ENCODE measurements around the gene PSORS1C1.

Gene PSORS1C1

GRCh38 chr6:31075528-31075927, 39.1 kb upstream of the PSORS1C1 start:
- DNase-seq (ENCODE audit: low spot score) = no peak
- CTCF ChIA-PET = no interaction called here
- H3K27ac ChIP-seq = peak overlapping the region; percentile 43
- TF ChIP-seq CTCF (conservative IDR thresholded peaks at IDR 0.05; ENCODE audit: low read depth) = no peak
- POLR2A ChIA-PET (ENCODE audit: low non-redundant PET) = interaction anchor here (0.6 kb wide), 1 partner anchor 160 kb away, joined by 3 read pairs; no protein-coding TSS in a partner anchor

- ChIA-PET CTCF (no interaction called here), POLR2A (ENCODE audit: low non-redundant PET) (no interaction called here)
- no peak for TF ChIP-seq CTCF (conservative IDR thresholded peaks at IDR 0.05; ENCODE audit: low read depth)
- no peak overlapping the region for H3K27ac ChIP-seq
- no peak for DNase-seq (ENCODE audit: low spot score)
These were observed 38.0 kb upstream of the PSORS1C1 start for GRCh38 chr6:31076611-31077010.

DNA sequence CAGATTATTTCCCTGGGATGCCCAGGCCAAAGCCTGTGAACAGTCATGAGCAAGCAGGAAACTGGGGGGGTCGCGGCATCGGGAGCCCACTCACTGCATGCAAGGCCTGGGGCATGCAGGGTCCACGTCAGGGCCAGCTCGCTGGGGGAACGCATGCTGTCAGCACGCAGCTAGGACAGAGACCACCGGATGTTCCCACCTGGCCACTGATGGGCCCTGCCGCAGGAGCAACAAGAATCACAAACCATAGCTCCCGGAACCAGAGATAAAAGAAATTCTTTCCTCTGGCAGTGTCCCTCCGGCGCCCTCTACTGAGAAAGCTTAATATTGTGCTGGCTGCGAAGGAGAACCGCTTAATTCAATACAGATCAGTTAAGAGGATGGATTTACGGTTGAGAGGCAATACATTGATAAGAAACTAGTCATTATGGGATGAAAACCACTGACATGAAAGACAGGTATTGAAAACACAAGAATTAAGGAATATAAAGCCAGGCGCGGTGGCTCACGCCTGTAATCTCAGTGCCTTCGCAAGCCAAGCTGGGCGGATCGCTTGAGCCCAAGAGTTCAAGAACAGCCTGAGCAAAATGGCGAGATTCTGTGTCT, 34.8 kb upstream of the PSORS1C1 start:
- CTCF ChIA-PET = interaction anchor here (0.5 to 2.3 kb wide), 29 partner anchors 10 to 1358 kb away, joined by 3 to 29 read pairs (median 3); partner anchors contain the start of genes MUCL3 and VARS2
- POLR2A ChIA-PET (ENCODE audit: low non-redundant PET) = interaction anchor here (0.6 kb wide), 1 partner anchor 17 kb away, joined by 3 read pairs; no protein-coding TSS in a partner anchor
- TF ChIP-seq CTCF (conservative IDR thresholded peaks at IDR 0.05; ENCODE audit: low read depth) = peak; percentile 94
- peak; percentile 58 for DNase-seq (ENCODE audit: low spot score)
- H3K27ac ChIP-seq = peak overlapping the region; percentile 33; the same call in 1 of the 2 replicates

- no peak for TF ChIP-seq CTCF (conservative IDR thresholded peaks at IDR 0.05; ENCODE audit: low read depth)
- POLR2A ChIA-PET (ENCODE audit: low non-redundant PET) = no interaction called here
- DNase-seq (ENCODE audit: low spot score) = no peak
- peak overlapping the region; percentile 75 for H3K27ac ChIP-seq
- CTCF ChIA-PET = interaction anchor here (0.6 to 1.1 kb wide), 4 partner anchors 38 to 220 kb away, joined by 3 to 5 read pairs (median 4); no protein-coding TSS in a partner anchor
These were observed 32.7 kb upstream of the PSORS1C1 start for GRCh38 chr6:31081872-31082271.

- ChIA-PET POLR2A (ENCODE audit: low non-redundant PET) (no interaction called here), CTCF (interaction anchor here (0.8 to 1.2 kb wide), 2 partner anchors 23 to 353 kb away, joined by 3 to 4 read pairs; no protein-coding TSS in a partner anchor)
- H3K27ac ChIP-seq = peak overlapping the region; percentile 48
- DNase-seq (ENCODE audit: low spot score) = no peak
- TF ChIP-seq CTCF (conservative IDR thresholded peaks at IDR 0.05; ENCODE audit: low read depth) = no peak
These were observed 30.8 kb upstream of the PSORS1C1 start for GRCh38 chr6:31083742-31084354.

DNA sequence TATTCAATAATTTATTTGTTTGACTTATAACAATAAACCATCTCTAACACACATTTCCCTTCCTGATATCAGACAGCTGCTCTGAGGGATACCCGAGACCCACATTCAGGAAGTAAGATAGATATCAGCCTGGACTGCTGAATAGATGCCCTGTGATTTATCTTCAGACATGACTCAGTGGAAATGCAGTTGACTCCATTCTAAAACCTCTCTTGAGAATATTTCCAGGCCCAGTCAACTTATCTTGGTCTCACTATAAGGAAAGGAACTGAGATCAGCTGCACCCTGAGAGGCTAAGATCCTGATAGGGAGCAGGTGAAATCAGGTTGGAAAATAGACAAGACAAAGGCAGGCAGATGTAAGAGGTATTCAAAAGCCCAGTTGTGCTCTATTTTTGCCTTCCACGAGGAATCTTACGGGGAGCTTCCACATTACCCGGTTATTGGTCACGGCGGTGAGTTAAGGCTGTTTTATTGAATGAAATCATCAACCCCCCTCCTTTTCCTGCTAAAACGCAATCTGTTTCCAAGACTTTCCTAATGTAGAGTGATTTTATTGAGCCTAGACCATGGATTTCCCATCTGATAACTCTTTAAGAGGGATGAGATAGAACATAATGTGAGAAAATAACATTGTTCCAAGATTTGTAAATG, 27.7 kb upstream of the PSORS1C1 start:
- H3K27ac ChIP-seq = no peak overlapping the region
- CTCF ChIA-PET = interaction anchor here (0.6 to 1.9 kb wide), 16 partner anchors 8 to 430 kb away, joined by 3 to 7 read pairs (median 4); partner anchors contain the start of gene VARS2
- TF ChIP-seq CTCF (conservative IDR thresholded peaks at IDR 0.05; ENCODE audit: low read depth) = no peak
- POLR2A ChIA-PET (ENCODE audit: low non-redundant PET) = no interaction called here
- no peak for DNase-seq (ENCODE audit: low spot score)
